Stomach (tissue), 9 donors: ENCODE measurements around the gene MSI2. TPM values are rescaled to one million over a fixed set of nuclear protein-coding genes. Genes with fewer than 3 reads are reported as not detected.

ENCODE experiments used
- DNase-seq, 2 donors: peaks; one replicate each; pipeline versions ENCODE4 v3.0.0 to v3.0.0-alpha.2; 2013 to 2019
- H3K27ac ChIP-seq, 5 donors: fragments of 200-600 bp in 4 of 5; sonication (generic) in 4 of 5; one replicate each; pipeline ENCODE4 v1.5.1; 2013 to 2019; ENCODE audit warnings: mild to moderate bottlenecking in 1 of 5, moderate library complexity in 1 of 5
- H3K27me3 ChIP-seq, 3 donors: fragments of 200-600 bp; sonication (generic); one replicate each; pipeline ENCODE4 v1.5.1; 2017 to 2019; ENCODE audit warnings: mixed run types in 1 of 3
- H3K36me3 ChIP-seq, 4 donors: fragments of 200-600 bp; sonication (generic); 1 replicate in 3 of 4; 2 replicates in 1 of 4; pipeline ENCODE4 v1.5.1; 2016 to 2019
- H3K4me1 ChIP-seq, 4 donors: fragments of 200-600 bp; sonication (generic); one replicate each; pipeline ENCODE4 v1.5.1; 2016 to 2019
- H3K4me3 ChIP-seq, 4 donors: fragments of 200-600 bp; sonication (generic) in 3 of 4; one replicate each; pipeline ENCODE4 v1.5.1; 2016 to 2019; ENCODE audit warnings: mild to moderate bottlenecking in 1 of 4
- H3K9me3 ChIP-seq, 4 donors: fragments of 200-600 bp; sonication (generic); one replicate each; pipeline ENCODE4 v1.5.1; 2016 to 2019
- CTCF ChIP-seq, 7 experiments: fragments of 450-650 bp in 4 of 7; fragments of 200-600 bp in 3 of 7; sonication (generic) in 3 of 7; IDR thresholded peaks; one replicate each; pipeline ENCODE4 v1.5.1; 2016 to 2019; ENCODE audit warnings: antibody characterized with exemption in 7 of 7, control low read depth in 2 of 7, mild to moderate bottlenecking in 1 of 7
- EP300 ChIP-seq: sonication (generic); formaldehyde crosslinking; IDR thresholded peaks from one replicate; pipeline ENCODE4 v1.6.1; 2017; ENCODE audit warnings: antibody characterized with exemption
- POLR2A ChIP-seq, 4 donors: fragments of 450-650 bp; IDR thresholded peaks; one replicate each; pipeline ENCODE4 v1.6.1; 2016; ENCODE audit warnings: antibody characterized with exemption in 4 of 4, control low read depth in 2 of 4, mild to moderate bottlenecking in 1 of 4, moderate library complexity in 1 of 4
- POLR2AphosphoS5 ChIP-seq, 3 donors: sonication (generic); formaldehyde crosslinking; IDR thresholded peaks; one replicate each; pipeline ENCODE4 v1.6.1; 2016; ENCODE audit warnings: antibody characterized with exemption in 3 of 3
- WGBS, 5 donors: extraction: QIAGEN DNeasy Blood & Tissue Kit in 3 of 5; methylation state at CpG; one replicate each; pipeline versions ENCODE4 v1.1.5 to v1.1.7; 2013 to 2018; 5-methylcytosine and 5-hydroxymethylcytosine counted together
- intact Hi-C: fragments of 100-400 bp; cut with DNase I; formaldehyde crosslinking; loops from one replicate; pipeline ENCODE4 v1.15.1; 2023; ENCODE audit warnings: low total_unique reads
- polyA plus RNA-seq, 3 donors: library from polyadenylated mRNA; stranded (reverse); fragments of 200-250 nt; gene quantifications; one replicate each; pipeline ENCODE4 v1.2.3, GENCODE V29; 2013
- total RNA-seq, 5 donors: library from RNA; depleted of rRNA; stranded (reverse); fragments of >200 nt; gene quantifications; one replicate each; pipeline versions ENCODE4 v1.1.0 to v1.2.3, GENCODE V29; 2014 to 2016
- donor health status: healthy with polysubstance abuse.
- donor health status: Bipolar disorder and iron deficiency.
- donor health status: healthy.

The MSI2 gene
- total and polyA plus RNA-seq, 8 donors, result 8.3 to 72.4 (median 22.9) TPM

- DNase-seq, result peak in 1 of 2 donors; percentile 79
- Histone ChIP-seq H3K27ac (peak overlapping the region; percentile 49 to 75 (median 66)), H3K4me3 (peak overlapping the region in 3 of 4 donors; percentile 9 to 28 (median 27)), H3K4me1 (peaks cover 34 to 45% (median 41%) of the 10 kb centered on the region in 4 donors), H3K27me3 (no peaks in the 10 kb centered on the region), H3K9me3 (no peaks in the 10 kb centered on the region), H3K36me3 (no peaks in the 10 kb centered on the region)
- WGBS, 5 donors, result 23 to 33% (median 30%) methylated on average over 21 to 24 of the region's 24 CpGs
- no peak for TF ChIP-seq POLR2AphosphoS5 (IDR thresholded peaks at IDR 0.05)
- no peak for TF ChIP-seq POLR2A (IDR thresholded peaks at IDR 0.05)
- TF ChIP-seq EP300, result no peak
- no peak for TF ChIP-seq CTCF (IDR thresholded peaks at IDR 0.05)
- intact Hi-C loops, result loop anchor here (5.0 kb wide), 1 partner anchor 62 kb away; no protein-coding TSS in a partner anchor
Measured at GRCh38 chr17:57604771-57605674, 348.7 kb downstream of the MSI2 start.

- DNase-seq, result peak; percentile 70 to 90
- intact Hi-C loops, result no loop called here
Measured at GRCh38 chr17:57605675-57606105, 349.4 kb downstream of the MSI2 start.

GRCh38 chr17:57606111-57606875 is 350.0 kb downstream of the MSI2 start:
- Histone ChIP-seq H3K27ac (peak overlapping the region in 4 of 5 donors; percentile 49 to 75 (median 68)), H3K9me3 (no peaks in the 10 kb centered on the region), H3K4me3 (no peak overlapping the region), H3K4me1 (peaks cover 34 to 41% (median 41%) of the 10 kb centered on the region in 4 donors), H3K27me3 (no peaks in the 10 kb centered on the region), H3K36me3 (no peaks in the 10 kb centered on the region)
- TF ChIP-seq POLR2AphosphoS5 (IDR thresholded peaks at IDR 0.05), result no peak
- no peak for TF ChIP-seq POLR2A (IDR thresholded peaks at IDR 0.05)
- TF ChIP-seq CTCF (IDR thresholded peaks at IDR 0.05), result no peak
- no peak for TF ChIP-seq EP300
- 76 to 85% (median 84%) methylated on average over 6 of the region's 6 CpGs for WGBS, 5 donors
- DNase-seq, result no peak
- intact Hi-C loops, result no loop called here

More at GRCh38 chr17:57605675-57606105, 349.4 kb downstream of the MSI2 start:
- 52 to 75% (median 60%) methylated on average over 5 of the region's 5 CpGs for WGBS, 5 donors
- no peaks in the 10 kb centered on the region for H3K36me3 ChIP-seq
- H3K4me3 ChIP-seq, result peak overlapping the region in 3 of 4 donors; percentile 9 to 28 (median 27)
- H3K9me3 ChIP-seq, result no peaks in the 10 kb centered on the region
- peaks cover 34 to 41% (median 41%) of the 10 kb centered on the region in 4 donors for H3K4me1 ChIP-seq
- TF ChIP-seq EP300, result no peak
- no peak for TF ChIP-seq POLR2AphosphoS5 (IDR thresholded peaks at IDR 0.05)
- no peak for TF ChIP-seq POLR2A (IDR thresholded peaks at IDR 0.05)
- no peak for TF ChIP-seq CTCF (IDR thresholded peaks at IDR 0.05)
- H3K27ac ChIP-seq, result peak overlapping the region; percentile 16 to 75 (median 66)
- H3K27me3 ChIP-seq, result no peaks in the 10 kb centered on the region

- 85 to 93% (median 91%) methylated on average over 12 of the region's 12 CpGs for WGBS, 5 donors
- intact Hi-C loops, result no loop called here
- Histone ChIP-seq H3K4me3 (no peak overlapping the region), H3K9me3 (no peaks in the 10 kb centered on the region), H3K36me3 (no peaks in the 10 kb centered on the region), H3K4me1 (peaks cover 34 to 44% (median 41%) of the 10 kb centered on the region in 4 donors), H3K27ac (no peak overlapping the region), H3K27me3 (no peaks in the 10 kb centered on the region)
- no peak for TF ChIP-seq POLR2A (IDR thresholded peaks at IDR 0.05)
- TF ChIP-seq POLR2AphosphoS5 (IDR thresholded peaks at IDR 0.05), result no peak
- TF ChIP-seq EP300, result no peak
- no peak for TF ChIP-seq CTCF (IDR thresholded peaks at IDR 0.05)
- no peak for DNase-seq
Measured at GRCh38 chr17:57607553-57608120, 351.3 kb downstream of the MSI2 start.
